Parathyroid adenoma (tissue), 2 donors: ENCODE data around the gene ROR2.

Source experiments
- H2AFZ ChIP-seq: fragments of 300-600 bp; sonication (generic); one replicate; pipeline ENCODE4 v1.7.0; 2017; ENCODE audit warnings: antibody characterized with exemption, mild to moderate bottlenecking
- H3K27ac ChIP-seq: fragments of 300-600 bp; sonication (generic); one replicate; pipeline ENCODE4 v1.7.0; 2017
- H3K27me3 ChIP-seq: fragments of 300-600 bp; sonication (generic); one replicate; pipeline ENCODE4 v1.7.0; 2017; ENCODE audit warnings: low read length; ENCODE audit not compliant: control insufficient read depth, insufficient read depth
- H3K36me3 ChIP-seq: fragments of 300-600 bp; sonication (generic); one replicate; pipeline ENCODE4 v1.7.0; 2017; ENCODE audit warnings: low read length; ENCODE audit not compliant: control insufficient read depth, insufficient read depth
- H3K4me1 ChIP-seq: fragments of 300-600 bp; sonication (generic); one replicate; pipeline ENCODE4 v1.7.0; 2017; ENCODE audit warnings: control low read depth
- H3K4me2 ChIP-seq: fragments of 300-600 bp; sonication (generic); one replicate; pipeline ENCODE4 v1.7.0; 2017; ENCODE audit warnings: low read length
- H3K4me3 ChIP-seq: fragments of 300-600 bp; sonication (generic); one replicate; pipeline ENCODE4 v1.7.0; 2017; ENCODE audit warnings: low read depth, low read length
- H3K79me2 ChIP-seq: fragments of 300-600 bp; sonication (generic); one replicate; pipeline ENCODE4 v1.7.0; 2017; ENCODE audit warnings: control low read depth
- H3K9ac ChIP-seq: fragments of 300-600 bp; sonication (generic); one replicate; pipeline ENCODE4 v1.7.0; 2017; ENCODE audit warnings: mild to moderate bottlenecking
- H3K9me3 ChIP-seq: fragments of 300-600 bp; sonication (generic); one replicate; pipeline ENCODE4 v1.7.0; 2017; ENCODE audit warnings: low read length; ENCODE audit not compliant: control insufficient read depth
- CTCF ChIP-seq: fragments of 300-600 bp; sonication (generic); IDR thresholded peaks from one replicate; pipeline ENCODE4 v1.7.0; 2017; ENCODE audit warnings: antibody characterized with exemption, mild to moderate bottlenecking
- donor health status: primary hyperparathyroidism.

Gene ROR2

DNA sequence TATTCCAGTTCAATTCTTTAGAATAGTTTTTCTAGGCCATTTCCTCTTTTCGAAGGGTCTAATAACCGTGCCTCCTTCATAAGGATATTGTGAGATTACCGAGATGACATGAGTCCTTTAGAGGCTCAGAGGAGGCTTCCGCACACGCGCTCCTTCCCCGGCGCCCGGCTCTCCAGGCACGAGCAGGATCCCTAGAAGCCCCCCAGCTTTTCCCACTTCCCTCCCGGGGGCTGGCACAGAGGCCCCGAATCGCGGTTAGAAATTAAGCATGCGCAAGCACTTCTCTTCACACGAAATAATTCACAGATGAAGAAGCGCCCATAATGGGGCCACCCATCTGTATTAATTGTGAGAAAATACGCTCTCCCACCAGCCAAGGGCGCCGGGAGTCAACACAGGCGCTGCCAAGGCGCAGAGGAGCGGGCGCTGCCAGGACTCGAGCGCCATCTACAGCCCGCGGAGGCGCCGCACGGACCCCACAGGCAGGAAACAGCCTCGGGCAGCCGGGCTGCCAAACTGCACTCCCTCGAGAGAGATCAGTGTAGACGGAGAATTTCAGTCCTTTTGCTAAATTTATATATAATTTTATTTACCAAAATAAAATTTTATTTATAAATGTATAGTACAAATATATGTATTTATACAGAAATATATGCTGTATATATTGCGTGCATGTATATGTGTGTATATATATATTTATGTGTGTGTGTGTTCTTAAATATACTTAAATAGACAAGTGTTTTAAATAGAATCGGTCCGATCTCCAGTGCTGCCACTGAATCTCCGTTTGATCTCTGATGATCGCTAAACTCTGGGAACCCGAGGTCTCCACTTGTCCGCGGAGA lies 268.3 kb downstream of the ROR2 start:
- peak; percentile 50 for TF ChIP-seq CTCF
- Histone ChIP-seq H3K27me3 (no peaks in the 10 kb centered on the region), H3K4me1 (no peaks in the 10 kb centered on the region), H3K4me2 (peak overlapping the region; percentile 30), H3K9ac (no peak overlapping the region), H3K27ac (no peak overlapping the region), H3K4me3 (no peak overlapping the region), H3K79me2 (no peaks in the 10 kb centered on the region), H3K9me3 (no peaks in the 10 kb centered on the region), H2AFZ (no peak overlapping the region), H3K36me3 (no peaks in the 10 kb centered on the region)

- Histone ChIP-seq H3K4me1 (no peaks in the 10 kb centered on the region), H3K4me2 (no peak overlapping the region), H3K9me3 (no peaks in the 10 kb centered on the region), H3K79me2 (no peaks in the 10 kb centered on the region), H2AFZ (no peak overlapping the region), H3K27ac (no peak overlapping the region), H3K27me3 (no peaks in the 10 kb centered on the region), H3K36me3 (no peaks in the 10 kb centered on the region), H3K9ac (no peak overlapping the region), H3K4me3 (no peak overlapping the region)
- no peak for TF ChIP-seq CTCF
These were observed 269.0 kb downstream of the ROR2 start for GRCh38 chr9:91680998-91681397.

GRCh38 chr9:91680106-91680505 lies 269.9 kb downstream of the ROR2 start:
- H2AFZ ChIP-seq, result no peak overlapping the region
- no peak overlapping the region for H3K9ac ChIP-seq
- H3K4me3 ChIP-seq, result no peak overlapping the region
- no peaks in the 10 kb centered on the region for H3K79me2 ChIP-seq
- no peak overlapping the region for H3K27ac ChIP-seq
- TF ChIP-seq CTCF, result no peak
- no peaks in the 10 kb centered on the region for H3K9me3 ChIP-seq
- H3K36me3 ChIP-seq, result no peaks in the 10 kb centered on the region
- H3K27me3 ChIP-seq, result no peaks in the 10 kb centered on the region
- H3K4me2 ChIP-seq, result no peak overlapping the region
- H3K4me1 ChIP-seq, result no peaks in the 10 kb centered on the region

- no peaks in the 10 kb centered on the region for H3K9me3 ChIP-seq
- no peak overlapping the region for H3K27ac ChIP-seq
- H3K27me3 ChIP-seq, result no peaks in the 10 kb centered on the region
- no peaks in the 10 kb centered on the region for H3K4me1 ChIP-seq
- TF ChIP-seq CTCF, result no peak
- H3K9ac ChIP-seq, result no peak overlapping the region
- no peak overlapping the region for H2AFZ ChIP-seq
- no peaks in the 10 kb centered on the region for H3K36me3 ChIP-seq
- no peaks in the 10 kb centered on the region for H3K79me2 ChIP-seq
- H3K4me2 ChIP-seq, result no peak overlapping the region
- no peak overlapping the region for H3K4me3 ChIP-seq
These were observed 271.0 kb downstream of the ROR2 start for GRCh38 chr9:91678807-91679580.
